ENCODE results near the gene XPC. TPM values are rescaled to one million over a fixed set of nuclear protein-coding genes. Genes with fewer than 3 reads are reported as not detected.

Gene XPC
- total and polyA plus RNA-seq, 2 donors (not counting 3 experiments of a cell fraction or from before 2014, with no cell fraction given) = 11.9 to 36.8 TPM

- H3K9ac ChIP-seq (replicated peaks; ENCODE audit: extremely low read depth, insufficient read depth, low read length) = no peak overlapping the region
- FAIRE-seq (no peak), DNase-seq (ENCODE audit: low read depth, low spot score) (no peak)
- no peak overlapping the region for H2AFZ ChIP-seq (ENCODE audit: low read depth, low read length)
- H3K4me2 ChIP-seq (ENCODE audit: insufficient read depth, low read length) = no peak overlapping the region
- peaks cover 15% of the 10 kb centered on the region for H3K4me1 ChIP-seq (ENCODE audit: control insufficient read depth, extremely low read depth, insufficient read depth, low read length)
- CTCF ChIA-PET = no interaction called here
- peaks cover 44 to 51% of the 10 kb centered on the region in 2 experiments for H3K36me3 ChIP-seq (ENCODE audit: control insufficient read depth in 2 of 2, extremely low read depth in 1 of 2, insufficient read depth in 2 of 2, low read length in 2 of 2)
- H3K27ac ChIP-seq (ENCODE audit: insufficient read depth, low read depth, low read length) = no peak overlapping the region
- dilution Hi-C loops (cut with MboI; ENCODE audit: extremely low pct_ligation_motif_present, low sequenced_read_pairs) (no loop called here), intact Hi-C loops (cut with micrococcal nuclease) (no loop called here)
- POLR2A ChIA-PET = no interaction called here
- no peak overlapping the region for H3K4me3 ChIP-seq (replicated peaks in 1 of 3; ENCODE audit: insufficient read depth in 1 of 3, low read depth in 1 of 3, low read length in 3 of 3)
- no peaks in the 10 kb centered on the region for H3K9me3 ChIP-seq (replicated peaks; ENCODE audit: control insufficient read depth, insufficient read depth, low read length)
- BruUV-seq (replicated peaks) = no TSS peak
- H3K27me3 ChIP-seq (ENCODE audit: control insufficient read depth in 2 of 2, insufficient read depth in 2 of 2, low read length in 2 of 2) = no peaks in the 10 kb centered on the region
- H3K79me2 ChIP-seq (ENCODE audit: control insufficient read depth, insufficient read depth, low read length) = no peaks in the 10 kb centered on the region
- H3K9me1 ChIP-seq (replicated peaks; ENCODE audit: control insufficient read depth, extremely low read depth, insufficient read depth, low read length) = no peaks in the 10 kb centered on the region
- TF ChIP-seq MYC (IDR thresholded peaks at IDR 0.05; ENCODE audit: low read depth, low read length) (no peak), POLR2A (IDR thresholded peaks at IDR 0.05; ENCODE audit: low read depth, low read length) (no peak), JUN (IDR thresholded peaks at IDR 0.05; ENCODE audit: borderline replicate concordance, insufficient read depth, insufficient read length, low read depth) (no peak), GATA2 (IDR thresholded peaks at IDR 0.05; ENCODE audit: insufficient read depth, insufficient read length, low read depth, low read length) (no peak)
- H4K20me1 ChIP-seq (replicated peaks; ENCODE audit: control insufficient read depth, extremely low read depth, insufficient read depth, low read length) = no peaks in the 10 kb centered on the region
Measured at GRCh38 chr3:14166877-14167603, 11.4 kb downstream of the XPC start.

- no peak for DNase-seq (ENCODE audit: low read depth, low spot score)
- Histone ChIP-seq H3K9me1 (replicated peaks; ENCODE audit: control insufficient read depth, extremely low read depth, insufficient read depth, low read length) (no peaks in the 10 kb centered on the region), H3K4me2 (ENCODE audit: insufficient read depth, low read length) (no peak overlapping the region), H3K9ac (replicated peaks; ENCODE audit: extremely low read depth, insufficient read depth, low read length) (no peak overlapping the region), H3K27me3 (ENCODE audit: control insufficient read depth in 2 of 2, insufficient read depth in 2 of 2, low read length in 2 of 2) (no peaks in the 10 kb centered on the region), H2AFZ (ENCODE audit: low read depth, low read length) (no peak overlapping the region), H3K9me3 (replicated peaks; ENCODE audit: control insufficient read depth, insufficient read depth, low read length) (peaks cover 3% of the 10 kb centered on the region), H3K27ac (ENCODE audit: insufficient read depth, low read depth, low read length) (no peak overlapping the region), H4K20me1 (replicated peaks; ENCODE audit: control insufficient read depth, extremely low read depth, insufficient read depth, low read length) (no peaks in the 10 kb centered on the region), H3K4me1 (ENCODE audit: control insufficient read depth, extremely low read depth, insufficient read depth, low read length) (no peaks in the 10 kb centered on the region), H3K36me3 (ENCODE audit: control insufficient read depth in 2 of 2, extremely low read depth in 1 of 2, insufficient read depth in 2 of 2, low read length in 2 of 2) (peaks cover 43 to 49% of the 10 kb centered on the region in 2 experiments), H3K4me3 (replicated peaks in 1 of 3; ENCODE audit: insufficient read depth in 1 of 3, low read depth in 1 of 3, low read length in 3 of 3) (no peak overlapping the region), H3K79me2 (ENCODE audit: control insufficient read depth, insufficient read depth, low read length) (no peaks in the 10 kb centered on the region)
- CTCF ChIA-PET = interaction anchor here (2.8 kb wide), 1 partner anchor 9 kb away, joined by 6 read pairs; no protein-coding TSS in a partner anchor
- TF ChIP-seq JUN (IDR thresholded peaks at IDR 0.05; ENCODE audit: borderline replicate concordance, insufficient read depth, insufficient read length, low read depth) (no peak), FOS (IDR thresholded peaks at IDR 0.05; ENCODE audit: borderline replicate concordance, insufficient read depth, low read length) (no peak), GATA2 (IDR thresholded peaks at IDR 0.05; ENCODE audit: insufficient read depth, insufficient read length, low read depth, low read length) (no peak), POLR2AphosphoS5 (IDR thresholded peaks at IDR 0.05; ENCODE audit: insufficient read depth, low read depth, low read length) (no peak), EZH2 (IDR thresholded peaks at IDR 0.05; ENCODE audit: borderline replicate concordance, low read depth, low read length, severe bottlenecking) (no peak), MAX (IDR thresholded peaks at IDR 0.05; ENCODE audit: insufficient read depth, insufficient read length) (no peak), MYC (IDR thresholded peaks at IDR 0.05; ENCODE audit: low read depth, low read length) (no peak), CTCF (IDR thresholded peaks at IDR 0.05; ENCODE audit: extremely low read depth in 1 of 2, insufficient read depth in 1 of 2, low read depth in 1 of 2, low read length in 2 of 2) (no peak), POLR2A (IDR thresholded peaks at IDR 0.05; ENCODE audit: low read depth, low read length) (no peak)
- intact Hi-C loops (cut with micrococcal nuclease) (no loop called here), dilution Hi-C loops (cut with MboI; ENCODE audit: extremely low pct_ligation_motif_present, low sequenced_read_pairs) (no loop called here)
- no TSS peak for BruUV-seq (replicated peaks)
- peak; percentile 18 for FAIRE-seq
- POLR2A ChIA-PET = no interaction called here
Measured at GRCh38 chr3:14162178-14162577, 16.2 kb downstream of the XPC start.

Measured in endothelial cell of umbilical vein (primary cell).